Measurements from ENCODE around the gene RPH3AL.

GRCh38 chr17:182050-182751 is 170.4 kb downstream of the RPH3AL start:
- TF ChIP-seq CTCF (conservative IDR thresholded peaks at IDR 0.05; ENCODE audit: low read depth, low read length) (no peak), EZH2 (IDR thresholded peaks at IDR 0.05; ENCODE audit: low read length, unreplicated experiment) (no peak), EZH2phosphoT487 (IDR thresholded peaks at IDR 0.05; ENCODE audit: borderline replicate concordance, low read length) (no peak)

Measured in PC-3 (cell line).